Chondrocyte (in vitro differentiated cells): ENCODE measurements around the gene MYRIP. TPM values are rescaled to one million over a fixed set of nuclear protein-coding genes. Genes with fewer than 3 reads are reported as not detected.
A peak's percentile ranks its signal among the peaks of the same experiment; 100 is the strongest.

Experiments
- DNase-seq: peaks from one replicate; pipeline ENCODE4 v3.0.0; 2021; ENCODE audit warnings: mixed read lengths, low spot score
- H3K27ac Mint-ChIP-seq: one replicate; pipeline ENCODE4 v1.8.0; 2021; ENCODE audit warnings: mild to moderate bottlenecking, moderate library complexity, mixed read lengths; ENCODE audit not compliant: unreplicated experiment
- H3K27me3 Mint-ChIP-seq: 2 replicates; pipeline ENCODE4 v1.8.0; 2021; ENCODE audit warnings: low read depth, mixed read lengths
- H3K36me3 Mint-ChIP-seq: 2 replicates; pipeline ENCODE4 v1.8.0; 2021; ENCODE audit warnings: low read depth, mixed read lengths
- H3K4me1 Mint-ChIP-seq: 2 replicates; pipeline ENCODE4 v1.8.0; 2021; ENCODE audit warnings: low read depth, mild to moderate bottlenecking, mixed read lengths
- H3K4me3 Mint-ChIP-seq: one replicate; pipeline ENCODE4 v1.8.0; 2021; ENCODE audit warnings: mild to moderate bottlenecking, moderate library complexity, mixed read lengths; ENCODE audit not compliant: unreplicated experiment
- H3K9me3 Mint-ChIP-seq: 2 replicates; pipeline ENCODE4 v1.8.0; 2021; ENCODE audit warnings: low read depth, mixed read lengths
- CTCF ChIP-seq: fragments of 200-600 bp; sonication (generic); IDR thresholded peaks from 2 replicates; pipeline ENCODE4 v1.5.0; 2021; ENCODE audit warnings: antibody characterized with exemption, mild to moderate bottlenecking, moderate library complexity
- total RNA-seq: library from RNA; stranded (reverse); gene quantifications from 3 replicates; pipeline ENCODE4 v1.2.1, GENCODE V29; 2021

Gene MYRIP
- total RNA-seq, 1 donor from 2014 or later = 0.12 TPM

GRCh38 chr3:40298075-40298474 lies 488.7 kb downstream of the MYRIP start:
- H3K27ac Mint-ChIP-seq = no peak overlapping the region
- peaks cover 5% of the 10 kb centered on the region for H3K36me3 Mint-ChIP-seq
- H3K9me3 Mint-ChIP-seq = peaks cover 10% of the 10 kb centered on the region
- peaks cover 21% of the 10 kb centered on the region for H3K4me1 Mint-ChIP-seq
- DNase-seq = no peak
- no peaks in the 10 kb centered on the region for H3K27me3 Mint-ChIP-seq
- no peak for TF ChIP-seq CTCF
- H3K4me3 Mint-ChIP-seq = no peak overlapping the region

DNA sequence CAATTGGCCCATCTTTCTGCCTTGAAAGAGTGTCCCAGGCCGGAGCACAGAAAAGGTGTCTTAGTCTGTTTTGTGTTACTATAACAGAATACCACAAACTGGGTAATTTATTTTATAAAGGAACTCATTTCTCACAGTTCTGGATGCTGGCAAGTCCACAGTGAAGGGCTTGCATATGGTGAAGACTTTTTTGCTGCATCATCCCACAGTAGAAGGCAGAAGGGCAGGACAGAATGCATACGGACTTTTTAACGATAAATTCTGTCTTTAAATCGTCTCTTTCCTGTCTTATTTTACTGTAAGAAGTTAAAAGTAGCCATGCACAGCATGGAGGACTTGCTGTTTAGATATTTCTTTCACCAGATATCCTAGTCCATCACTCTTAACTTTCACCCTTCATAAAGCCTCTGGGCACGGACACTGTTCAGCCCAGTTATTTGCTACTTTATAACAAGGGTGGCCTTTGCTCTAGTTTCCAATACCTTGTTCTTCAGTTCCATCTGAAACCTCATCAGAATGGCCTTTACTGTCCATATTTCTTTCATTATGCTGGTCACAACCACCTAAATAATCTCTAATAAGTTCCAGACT lies 489.8 kb downstream of the MYRIP start:
- TF ChIP-seq CTCF = no peak
- peaks cover 5% of the 10 kb centered on the region for H3K36me3 Mint-ChIP-seq
- no peak overlapping the region for H3K4me3 Mint-ChIP-seq
- no peak for DNase-seq
- H3K27ac Mint-ChIP-seq = peak overlapping the region; percentile 58
- peaks cover 10% of the 10 kb centered on the region for H3K9me3 Mint-ChIP-seq
- peaks cover 23% of the 10 kb centered on the region for H3K4me1 Mint-ChIP-seq
- no peaks in the 10 kb centered on the region for H3K27me3 Mint-ChIP-seq

- peak overlapping the region; percentile 58 for H3K27ac Mint-ChIP-seq
- H3K27me3 Mint-ChIP-seq = no peaks in the 10 kb centered on the region
- peaks cover 23% of the 10 kb centered on the region for H3K4me1 Mint-ChIP-seq
- no peak for DNase-seq
- peaks cover 10% of the 10 kb centered on the region for H3K9me3 Mint-ChIP-seq
- H3K36me3 Mint-ChIP-seq = peaks cover 3% of the 10 kb centered on the region
- no peak for TF ChIP-seq CTCF
- H3K4me3 Mint-ChIP-seq = no peak overlapping the region
Measured at GRCh38 chr3:40299721-40300335, 490.4 kb downstream of the MYRIP start.

- Mint-ChIP-seq H3K27me3 (no peaks in the 10 kb centered on the region), H3K9me3 (peaks cover 10% of the 10 kb centered on the region), H3K4me1 (peaks cover 23% of the 10 kb centered on the region), H3K36me3 (no peaks in the 10 kb centered on the region), H3K27ac (no peak overlapping the region), H3K4me3 (no peak overlapping the region)
- TF ChIP-seq CTCF = no peak
- no peak for DNase-seq
Measured at GRCh38 chr3:40302784-40303183, 493.4 kb downstream of the MYRIP start.

DNA sequence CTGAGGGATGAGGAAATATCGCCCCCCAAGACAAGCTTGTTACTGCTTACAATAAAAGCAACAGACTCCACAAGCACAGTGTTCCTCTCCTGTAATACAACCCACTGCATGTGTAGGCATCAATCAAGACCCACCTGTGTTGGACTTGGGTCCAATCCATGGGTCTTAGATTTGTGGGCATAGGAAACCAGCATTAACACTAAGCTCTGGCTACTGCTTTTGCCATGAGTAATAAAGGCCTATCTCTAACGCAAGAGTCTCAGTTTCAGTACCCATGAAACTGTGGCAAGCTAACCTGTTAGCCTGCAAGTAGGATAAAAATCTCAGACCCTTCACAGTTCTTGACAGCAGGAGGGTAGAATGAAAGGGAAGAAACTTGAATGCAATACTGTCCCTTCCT lies 494.9 kb downstream of the MYRIP start:
- no peaks in the 10 kb centered on the region for H3K27me3 Mint-ChIP-seq
- DNase-seq = no peak
- peaks cover 28% of the 10 kb centered on the region for H3K4me1 Mint-ChIP-seq
- no peak for TF ChIP-seq CTCF
- no peak overlapping the region for H3K4me3 Mint-ChIP-seq
- no peaks in the 10 kb centered on the region for H3K36me3 Mint-ChIP-seq
- H3K27ac Mint-ChIP-seq = no peak overlapping the region
- peaks cover 10% of the 10 kb centered on the region for H3K9me3 Mint-ChIP-seq
